Inferior parietal cortex (tissue), 1 donor: Measurements from ENCODE around the gene LIFR.
"Not testable (repeated sequence)": the region's sequence is repeated elsewhere in the genome, so short reads cannot be mapped to it uniquely, and the experiment has no call there.

ENCODE experiments used
- DNase-seq: peaks from one replicate; pipeline ENCODE4 v3.0.0-alpha.2; 2016; ENCODE audit errors: extremely low spot score

The LIFR gene

GRCh38 chr5:38556599-38557307, at the start of gene LIFR:
LIFR (minus strand) TSS chr5:38556646; CDS start chr5:38530647, 25,999 bp downstream.
- peak; percentile 79 for DNase-seq

DNA sequence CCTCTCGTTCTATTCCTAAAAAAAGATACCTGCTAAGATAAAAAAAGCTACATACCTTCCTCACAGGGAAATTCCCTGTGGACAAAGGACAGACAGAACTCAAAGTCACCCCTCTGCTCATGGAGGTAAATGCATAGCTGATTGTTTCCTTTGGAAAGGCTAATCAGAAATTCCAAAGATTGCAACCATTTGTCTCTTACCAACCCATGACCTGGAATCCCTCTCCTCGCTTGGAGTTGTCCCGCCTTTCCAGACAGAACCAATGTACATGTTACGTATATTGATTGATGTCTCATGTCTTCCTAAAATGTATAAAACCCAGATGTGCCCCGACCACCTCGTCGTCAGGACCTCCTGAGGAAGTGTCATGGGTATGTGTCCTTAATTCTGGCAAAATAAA, 49.2 kb upstream of the LIFR start:
- no peak for DNase-seq

DNA sequence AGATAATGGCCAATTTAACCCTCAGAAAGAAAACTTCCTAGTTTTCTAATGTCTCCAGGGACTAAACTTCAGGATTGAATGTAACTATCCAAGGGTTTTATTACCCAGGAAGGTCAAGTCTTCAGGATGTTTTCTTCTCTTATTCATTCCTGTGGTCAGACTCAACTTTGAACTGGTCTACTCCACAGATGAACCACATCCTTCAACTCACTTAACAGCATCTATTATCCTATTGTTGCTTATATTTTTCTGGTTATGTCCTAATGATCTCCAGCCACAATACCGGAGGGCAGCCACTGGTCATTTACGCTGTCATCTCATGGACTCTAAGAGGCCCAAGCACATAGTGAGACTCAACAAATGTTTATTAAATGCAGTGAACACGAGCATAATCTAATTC, 47.2 kb upstream of the LIFR start:
- no peak for DNase-seq

DNA sequence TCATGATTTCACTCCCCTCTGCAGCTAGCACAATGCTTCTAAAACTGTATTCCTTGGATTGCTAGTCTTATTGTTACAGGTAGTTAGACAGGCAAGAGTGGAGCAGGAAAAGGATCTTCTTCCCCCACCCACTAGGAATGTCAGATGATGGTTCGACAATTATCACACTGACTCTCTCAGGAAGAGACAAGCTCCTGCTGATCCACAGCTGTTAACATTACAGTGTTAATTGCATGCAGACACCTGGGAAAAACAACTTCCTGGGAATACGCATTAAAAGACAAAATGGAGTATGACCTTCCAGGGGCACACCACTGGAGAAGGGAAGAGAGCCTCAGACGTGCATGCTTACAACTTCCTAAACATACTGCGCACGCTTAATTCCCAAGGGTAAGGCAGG, 46.2 kb upstream of the LIFR start:
- DNase-seq: no peak

DNA sequence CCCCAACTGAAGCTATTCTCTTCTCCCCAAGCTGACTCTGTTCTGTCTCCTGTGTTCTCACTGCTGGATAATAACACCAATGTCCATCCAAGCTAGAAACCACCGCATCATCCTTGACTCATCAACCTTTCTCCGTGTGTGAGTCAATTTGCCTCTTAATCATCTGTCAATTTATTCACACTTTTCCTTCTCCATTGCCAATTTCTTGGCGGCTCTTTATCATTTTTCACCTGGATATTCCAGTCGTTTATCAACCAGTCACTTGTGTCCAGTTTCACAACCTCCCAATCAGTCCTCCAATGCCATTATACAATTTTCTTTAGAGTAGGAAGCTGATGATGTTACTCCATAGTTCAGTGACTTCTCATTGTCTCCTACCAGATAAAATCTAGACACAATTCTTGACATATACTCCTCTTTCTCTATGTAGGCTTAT, 45.4 kb upstream of the LIFR start:
- DNase-seq: no peak

DNA sequence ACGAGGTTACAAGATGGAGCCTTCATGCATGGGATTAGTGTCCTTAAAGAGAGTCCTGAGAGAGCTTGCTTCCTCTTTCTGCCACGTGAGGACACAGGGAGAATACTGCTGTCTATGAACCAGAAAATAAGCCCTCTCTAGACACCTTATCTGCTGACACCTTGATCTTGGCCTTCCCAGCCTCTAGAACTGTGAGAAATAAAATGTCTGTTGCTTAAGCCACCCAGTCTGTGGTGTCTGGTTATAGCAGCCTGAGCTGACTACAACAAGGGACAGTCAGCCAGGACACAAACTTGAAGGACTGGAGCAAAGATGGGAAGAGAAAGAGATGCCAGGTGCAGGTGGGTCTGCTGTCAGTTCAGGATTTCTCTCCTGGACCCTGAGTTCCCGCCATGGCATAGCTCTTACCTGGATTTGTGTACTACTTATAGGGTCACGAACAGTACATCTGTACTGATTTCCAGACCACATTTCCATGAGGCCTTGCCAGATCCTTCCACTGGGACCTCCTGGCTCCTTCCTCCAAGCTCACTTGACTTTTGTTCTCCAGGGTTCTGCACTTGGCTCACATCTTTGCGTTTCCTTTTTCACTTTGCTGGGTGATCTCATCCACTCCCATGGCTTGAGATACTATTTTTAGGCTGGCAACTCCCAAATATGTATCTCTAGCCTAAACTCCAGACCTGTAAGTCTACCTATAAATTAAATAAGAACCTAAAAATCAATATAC, 44.9 kb upstream of the LIFR start:
- DNase-seq: no peak

DNA sequence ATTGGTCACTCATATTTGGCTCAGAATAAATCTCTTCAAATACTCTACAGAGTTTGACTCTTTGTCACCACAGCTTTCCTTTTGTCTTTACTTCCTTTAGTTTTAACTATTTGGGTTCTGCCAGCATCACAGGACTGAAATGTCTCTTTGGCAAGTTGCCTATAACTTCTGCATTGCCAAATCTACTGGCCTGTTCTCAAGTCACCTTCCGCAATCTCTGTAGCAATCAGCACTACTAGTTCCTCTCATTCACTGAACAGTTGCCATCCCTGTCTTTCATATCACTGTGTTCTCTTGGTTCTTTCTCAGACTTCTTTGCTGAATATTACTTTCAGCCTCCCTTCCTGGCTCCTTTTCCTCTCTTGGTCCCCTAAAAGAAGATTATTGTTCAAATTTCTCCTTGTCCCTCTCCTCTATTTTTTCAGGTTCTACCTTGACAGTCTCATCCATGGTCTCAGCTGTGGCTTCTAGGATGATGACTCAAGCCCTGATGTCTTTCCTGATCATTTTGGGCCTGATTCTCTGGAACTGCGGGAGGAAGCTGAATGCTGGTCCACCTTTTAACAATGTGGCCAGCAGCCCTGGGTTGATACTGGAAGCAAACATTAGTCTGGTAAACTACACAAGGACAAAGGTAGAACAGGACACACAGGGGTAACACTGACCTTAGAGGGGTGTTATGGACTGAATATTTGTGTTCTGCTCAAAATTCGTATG, 44.0 kb upstream of the LIFR start:
- no peak for DNase-seq

DNA sequence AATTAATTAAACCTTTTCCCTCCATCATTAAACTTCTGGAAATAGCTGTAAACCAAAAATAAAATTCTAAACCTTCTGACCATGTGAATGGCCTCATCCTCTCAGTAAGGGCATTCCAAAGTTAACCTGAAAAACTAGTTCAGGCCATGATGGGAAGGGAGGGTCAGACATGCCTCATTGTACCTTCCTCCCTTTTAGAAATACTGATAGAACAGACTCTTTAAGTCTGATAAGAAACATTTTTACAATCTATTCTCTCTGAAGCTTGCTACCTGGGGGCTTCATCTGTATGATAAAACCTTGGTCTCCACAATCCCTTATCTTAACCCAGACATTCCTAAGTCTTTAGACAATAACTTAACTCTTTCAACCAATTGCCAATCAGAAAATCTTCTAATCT, 43.3 kb upstream of the LIFR start:
- DNase-seq: not testable (repeated sequence)

- no peak for DNase-seq
Measured at GRCh38 chr5:38598994-38599617, 42.7 kb upstream of the LIFR start.

DNA sequence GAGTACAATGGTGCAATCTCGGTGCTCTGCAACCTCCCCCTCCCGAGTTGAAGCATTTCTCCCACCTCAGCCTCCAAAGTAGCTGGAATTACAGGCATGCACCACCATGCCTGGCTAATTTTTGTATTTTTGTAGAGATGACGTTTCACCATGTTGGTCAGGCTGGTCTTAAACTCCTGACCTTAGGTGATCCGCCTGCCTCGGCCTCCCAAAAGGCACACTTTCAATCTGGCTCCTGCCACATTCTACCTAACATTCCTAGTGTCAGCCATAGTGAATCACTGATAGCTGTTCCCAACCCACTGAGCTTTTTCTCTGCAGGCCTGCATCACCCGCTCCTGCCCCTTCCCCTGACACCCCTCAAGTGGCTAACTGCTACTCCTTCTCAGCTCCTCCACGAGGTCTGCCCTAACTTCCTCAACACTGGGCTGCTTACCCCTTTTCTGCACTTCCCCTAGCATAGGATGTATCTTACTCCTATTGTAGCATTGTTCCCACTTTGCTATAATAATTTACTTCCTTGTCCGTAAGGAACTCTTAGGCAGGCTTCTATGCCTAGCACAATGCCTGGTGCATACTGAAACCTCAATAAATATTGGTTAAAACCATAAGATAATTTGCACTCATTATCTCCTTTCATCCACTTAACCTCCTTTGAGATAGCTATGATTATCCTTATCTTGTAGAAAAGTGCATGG, 42.0 kb upstream of the LIFR start:
- DNase-seq: no peak

GRCh38 chr5:38596981-38597380, 40.5 kb upstream of the LIFR start:
- DNase-seq: no peak

GRCh38 chr5:38595132-38595745, 38.8 kb upstream of the LIFR start:
- no peak for DNase-seq

GRCh38 chr5:38593959-38594358, 37.5 kb upstream of the LIFR start:
- DNase-seq: no peak

DNA sequence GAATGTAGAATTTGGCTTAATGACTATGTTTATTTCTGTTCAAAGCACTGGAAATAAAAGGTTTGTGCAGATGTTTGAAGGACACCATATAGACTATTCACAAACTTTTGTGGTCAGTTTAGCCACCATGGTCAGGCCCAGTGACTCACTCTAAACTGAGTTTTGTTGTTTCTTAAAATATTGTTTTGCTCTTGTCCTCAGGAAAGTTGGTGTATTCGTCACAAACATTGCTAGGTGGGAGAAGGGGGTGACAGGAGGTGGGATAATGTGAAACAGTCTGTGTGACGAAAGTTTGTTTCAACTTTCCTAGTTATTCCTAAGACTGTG, 35.0 kb upstream of the LIFR start:
- no peak for DNase-seq

- no peak for DNase-seq
Measured at GRCh38 chr5:38590838-38591522, 34.5 kb upstream of the LIFR start.

- DNase-seq: no peak
Measured at GRCh38 chr5:38589629-38590028, 33.2 kb upstream of the LIFR start.

- DNase-seq: no peak
Measured at GRCh38 chr5:38585816-38586215, 29.4 kb upstream of the LIFR start.

- DNase-seq: no peak
Measured at GRCh38 chr5:38583500-38583899, 27.1 kb upstream of the LIFR start.

GRCh38 chr5:38582975-38583319, 26.5 kb upstream of the LIFR start:
- no peak for DNase-seq

GRCh38 chr5:38582293-38582974, 26.0 kb upstream of the LIFR start:
- DNase-seq: no peak
